MM.1S (cell line): ENCODE data around the gene GALNTL6.

Experiments
- EZH2 ChIP-seq: fragments of 300-600 bp; sonication (generic); optimal IDR thresholded peaks from 2 replicates; pipeline ENCODE3; 2017; ENCODE audit warnings: low read depth, mild to moderate bottlenecking, antibody characterized with exemption, low read length, mixed read lengths
- EZH2phosphoT487 ChIP-seq: fragments of 300-600 bp; sonication (generic); IDR thresholded peaks from 2 replicates; pipeline ENCODE4 v1.6.1; 2018; ENCODE audit warnings: antibody characterized with exemption, low read length
- TF ChIP-seq, protein P1 (sequence below): fragments of 300-600 bp; sonication (generic); IDR thresholded peaks from 2 replicates; pipeline ENCODE4 v1.5.1; 2016; ENCODE audit warnings: antibody characterized with exemption, low read length, mixed read lengths

DNA sequence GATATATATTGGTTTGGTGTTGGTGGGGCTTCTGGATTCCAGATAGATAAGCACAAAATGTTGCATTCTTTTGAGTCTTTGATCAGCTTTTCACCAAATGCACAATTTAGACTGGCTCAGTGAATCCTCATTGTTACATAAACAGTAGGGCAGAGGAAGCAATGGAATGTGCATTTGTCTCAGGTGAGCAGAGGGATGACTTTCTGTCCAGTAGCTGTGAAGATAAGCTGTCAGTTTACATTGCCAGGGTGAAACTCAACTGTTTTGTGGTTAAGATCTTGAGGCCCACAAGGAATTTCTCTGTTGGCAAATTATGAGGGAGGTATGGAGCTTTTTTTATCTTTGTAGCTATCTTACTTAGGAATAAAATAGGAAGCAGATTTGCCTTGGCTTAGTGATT, 168.0 kb downstream of the GALNTL6 start:
- TF ChIP-seq, protein P1, sequence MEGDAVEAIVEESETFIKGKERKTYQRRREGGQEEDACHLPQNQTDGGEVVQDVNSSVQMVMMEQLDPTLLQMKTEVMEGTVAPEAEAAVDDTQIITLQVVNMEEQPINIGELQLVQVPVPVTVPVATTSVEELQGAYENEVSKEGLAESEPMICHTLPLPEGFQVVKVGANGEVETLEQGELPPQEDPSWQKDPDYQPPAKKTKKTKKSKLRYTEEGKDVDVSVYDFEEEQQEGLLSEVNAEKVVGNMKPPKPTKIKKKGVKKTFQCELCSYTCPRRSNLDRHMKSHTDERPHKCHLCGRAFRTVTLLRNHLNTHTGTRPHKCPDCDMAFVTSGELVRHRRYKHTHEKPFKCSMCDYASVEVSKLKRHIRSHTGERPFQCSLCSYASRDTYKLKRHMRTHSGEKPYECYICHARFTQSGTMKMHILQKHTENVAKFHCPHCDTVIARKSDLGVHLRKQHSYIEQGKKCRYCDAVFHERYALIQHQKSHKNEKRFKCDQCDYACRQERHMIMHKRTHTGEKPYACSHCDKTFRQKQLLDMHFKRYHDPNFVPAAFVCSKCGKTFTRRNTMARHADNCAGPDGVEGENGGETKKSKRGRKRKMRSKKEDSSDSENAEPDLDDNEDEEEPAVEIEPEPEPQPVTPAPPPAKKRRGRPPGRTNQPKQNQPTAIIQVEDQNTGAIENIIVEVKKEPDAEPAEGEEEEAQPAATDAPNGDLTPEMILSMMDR: no peak
- TF ChIP-seq EZH2phosphoT487 (no peak), EZH2 (no peak)
